ENCODE results near the gene ARMCX4.
"Not testable (repeated sequence)": the region's sequence is repeated elsewhere in the genome, so short reads cannot be mapped to it uniquely, and the experiment has no call there.

Gene ARMCX4

DNA sequence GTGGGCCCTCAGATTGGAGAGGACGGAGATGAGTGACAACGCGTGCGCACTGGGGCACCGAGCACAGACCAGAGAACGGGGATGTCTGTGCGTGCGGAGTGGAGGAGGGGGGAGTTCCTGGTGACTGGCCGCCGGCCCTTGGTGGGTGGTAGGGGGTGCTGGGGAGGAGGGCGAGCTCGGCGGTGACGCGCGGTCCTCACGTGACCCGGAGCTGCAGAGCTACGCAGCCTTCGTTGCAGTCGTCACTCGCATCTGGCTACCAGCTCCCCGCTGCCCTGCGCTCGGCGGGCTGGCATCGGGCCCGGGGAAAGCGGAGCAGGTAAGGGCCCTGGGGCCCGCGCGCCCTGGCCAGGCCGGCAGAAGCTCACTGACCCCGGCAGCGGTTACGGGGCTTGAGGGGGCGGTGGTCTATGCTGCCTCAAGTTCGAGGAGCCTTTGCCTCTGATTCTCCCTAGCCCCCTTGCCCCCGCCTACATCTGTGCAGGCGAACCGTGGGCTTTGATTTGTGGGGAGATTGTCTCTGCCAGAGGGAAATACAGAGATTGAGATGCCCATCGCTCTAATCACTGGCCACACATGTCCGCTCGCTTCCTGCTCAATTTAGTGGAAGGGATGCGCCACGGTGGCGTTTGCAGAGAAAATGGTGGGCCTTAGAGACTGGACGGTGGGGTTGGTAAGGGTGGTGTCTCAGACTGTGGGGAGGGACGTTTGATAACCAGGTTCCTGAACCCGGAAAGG is at the start of gene ARMCX4:
TSS of gene ARMCX4 (plus strand) at position 245 of the 738 bp plus-strand sequence. CDS start 3,134 bp downstream, outside the sequence.
- DNase-seq (ENCODE audit: low read depth), result no peak

DNA sequence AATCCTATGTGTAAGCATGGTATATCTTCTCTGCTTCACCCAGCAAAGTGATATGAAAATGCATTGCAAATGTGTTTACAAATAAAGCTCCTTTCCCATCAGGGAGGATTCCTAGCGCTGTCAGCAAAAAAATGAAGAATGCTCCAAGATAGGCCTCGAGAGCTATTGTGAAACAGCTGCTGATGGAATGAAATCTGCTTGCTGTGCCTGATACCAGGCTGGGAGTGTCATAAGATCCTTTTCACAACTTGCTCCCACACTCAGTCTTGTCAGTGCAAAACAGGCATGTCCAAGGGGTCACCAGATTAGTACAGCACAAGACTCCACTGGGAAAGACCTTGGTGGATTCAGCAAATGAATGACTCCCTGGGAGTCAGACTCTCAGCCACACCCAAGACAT is 43.2 kb upstream of the ARMCX4 start:
- DNase-seq (ENCODE audit: low read depth), result no peak

DNA sequence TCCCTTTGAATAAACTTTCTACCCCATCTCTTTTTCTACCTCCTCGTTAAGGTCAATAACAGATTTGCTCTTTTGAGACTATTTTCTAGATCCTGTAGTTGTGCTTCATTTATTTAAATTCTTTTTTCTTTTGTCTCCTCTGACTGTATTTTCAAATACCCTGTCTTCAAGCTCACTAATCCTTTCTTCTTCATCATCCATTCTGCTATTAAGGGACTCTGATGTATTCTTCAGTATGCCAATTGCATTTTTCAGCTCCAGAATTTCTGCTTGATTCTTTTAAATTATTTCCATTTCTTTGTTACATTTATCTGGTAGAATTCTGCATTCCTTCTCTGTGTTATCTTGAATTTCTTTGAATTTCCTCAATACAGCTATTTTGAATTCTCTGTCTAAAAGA is 36.0 kb upstream of the ARMCX4 start:
- DNase-seq (ENCODE audit: low read depth), result no peak

DNA sequence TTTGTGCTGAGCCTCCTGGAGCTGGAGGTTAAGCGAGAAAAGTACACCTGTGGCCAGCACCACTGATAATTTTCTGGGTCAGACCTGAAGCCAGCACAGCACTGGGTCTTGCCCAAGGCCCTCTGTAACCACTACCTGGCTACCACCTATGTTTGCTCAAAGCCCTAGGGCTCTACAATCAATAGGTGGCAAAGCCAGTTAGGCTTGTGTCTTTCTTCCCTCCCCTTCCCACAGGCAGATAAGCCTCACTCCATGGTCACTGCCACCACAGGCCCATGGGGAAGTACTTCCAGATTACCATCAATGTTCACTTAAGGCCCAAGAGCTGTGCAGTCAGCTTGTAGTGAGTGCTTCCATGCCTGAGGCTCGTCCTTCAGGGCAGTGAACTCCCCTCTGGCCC is 35.2 kb upstream of the ARMCX4 start:
- no peak for DNase-seq (ENCODE audit: low read depth)

DNA sequence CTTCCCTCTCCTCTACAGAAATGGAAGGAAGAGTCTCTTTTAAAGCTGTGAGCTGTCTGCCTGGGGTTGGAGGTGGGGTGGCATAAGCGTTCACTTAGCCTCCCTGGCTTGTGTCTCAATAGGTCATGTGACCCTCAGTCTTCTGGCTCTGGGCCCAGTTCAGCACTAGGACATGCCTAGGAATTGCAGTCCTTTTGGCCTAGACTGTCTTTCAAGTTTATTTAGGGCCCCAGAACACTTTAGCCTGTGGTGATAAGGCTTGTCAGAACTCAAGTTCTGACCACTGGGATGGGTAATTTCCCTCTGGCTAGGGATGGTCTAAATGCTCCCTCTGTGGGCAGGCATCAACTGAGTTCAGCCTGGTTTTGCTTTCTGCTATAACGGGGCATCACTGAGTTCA is 34.3 kb upstream of the ARMCX4 start:
- DNase-seq (ENCODE audit: low read depth), result no peak

DNA sequence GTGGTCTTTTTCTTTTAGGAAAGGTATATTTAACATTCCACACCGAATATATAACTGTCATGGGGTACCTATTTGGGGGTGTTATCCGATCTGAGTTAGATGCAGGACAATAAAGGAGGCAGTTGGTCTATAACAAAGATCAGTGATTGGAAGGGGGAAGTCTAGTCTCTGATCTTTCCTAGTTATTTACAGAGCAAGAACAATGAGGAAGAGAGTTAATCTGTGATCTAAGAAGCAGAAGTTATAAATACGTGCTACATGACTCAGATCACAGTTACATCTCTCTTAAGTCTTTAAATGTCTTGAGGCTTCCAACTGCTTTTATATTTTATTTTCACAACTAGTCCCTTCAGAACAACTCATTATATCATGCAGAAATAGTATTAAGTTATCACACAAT is 33.2 kb upstream of the ARMCX4 start:
- no peak for DNase-seq (ENCODE audit: low read depth)

DNA sequence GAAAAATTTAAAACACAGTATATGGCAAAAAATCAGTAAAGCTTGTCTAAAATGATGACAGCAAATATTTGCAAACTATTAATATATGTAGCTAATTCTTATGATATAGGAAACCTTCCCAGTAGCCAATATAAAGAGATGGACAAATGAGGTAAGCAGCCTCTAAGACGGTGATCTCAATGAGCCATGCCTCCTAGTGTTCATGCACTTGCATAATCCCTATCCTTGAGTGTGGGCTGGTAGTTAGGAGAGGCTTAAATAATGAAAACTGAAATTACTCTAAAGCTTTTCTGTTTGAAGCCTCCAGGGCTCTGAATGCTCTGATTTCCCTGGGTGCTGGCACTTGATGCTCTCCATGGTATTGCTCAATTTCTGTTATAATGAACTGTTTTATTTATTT is 24.6 kb upstream of the ARMCX4 start:
- DNase-seq (ENCODE audit: low read depth), result no peak

DNA sequence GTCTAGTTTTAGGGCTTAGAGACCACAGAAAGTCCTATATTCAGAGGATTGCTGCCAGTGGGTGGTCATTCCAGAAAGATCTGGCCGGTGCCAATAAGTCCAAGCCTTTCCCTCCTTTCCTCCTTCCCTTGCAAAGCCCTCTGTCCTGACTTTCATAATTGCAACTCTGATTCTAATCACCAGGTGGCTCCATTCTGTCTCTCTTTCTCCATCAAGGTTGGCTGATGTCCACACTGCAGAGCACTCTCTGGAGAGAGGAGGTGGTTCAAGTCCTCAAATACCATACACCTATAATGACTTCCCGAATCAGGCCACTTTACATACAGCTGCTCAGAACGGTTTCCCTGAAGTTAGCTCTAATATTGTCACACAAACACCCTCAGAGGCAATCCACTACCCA is 22.4 kb upstream of the ARMCX4 start:
- DNase-seq (ENCODE audit: low read depth), result no peak

DNA sequence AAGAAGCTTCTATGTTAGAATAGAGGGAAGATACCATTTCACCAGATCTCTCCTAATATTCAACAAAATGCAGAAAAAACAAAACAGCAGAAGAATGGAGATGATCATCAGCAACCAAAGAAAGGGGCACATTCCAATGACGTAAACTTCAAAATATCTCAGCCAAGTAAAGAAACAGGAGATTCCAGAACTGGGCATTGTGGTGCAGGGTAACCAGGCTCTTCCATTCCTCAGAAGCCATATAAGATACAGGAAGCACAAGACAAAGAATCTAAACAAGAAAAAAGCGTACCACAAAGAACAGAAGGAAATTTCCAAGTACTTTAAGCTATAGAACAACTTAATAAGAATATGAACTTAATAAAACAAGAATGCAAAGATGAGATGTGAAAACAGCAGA is 6.9 kb upstream of the ARMCX4 start:
- no peak for DNase-seq (ENCODE audit: low read depth)

DNA sequence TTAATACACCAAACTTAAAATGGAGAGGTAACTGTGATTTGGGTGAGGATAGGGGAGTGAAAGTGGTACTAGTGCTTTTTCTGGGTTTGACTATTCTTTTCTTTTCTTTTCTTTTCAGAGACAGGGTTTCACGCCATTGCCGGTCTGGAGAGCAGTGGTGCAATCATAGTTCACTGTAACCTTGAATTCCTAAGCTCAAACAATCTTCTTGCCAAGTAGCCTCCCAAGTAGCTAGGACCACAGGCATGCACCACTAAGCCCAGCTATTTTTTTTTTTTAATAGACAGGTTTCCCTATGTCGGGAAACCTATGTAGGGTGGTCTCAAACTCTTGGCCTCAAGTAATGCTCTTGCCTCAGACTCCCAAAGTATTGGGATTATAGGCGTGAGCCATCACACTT is 3.0 kb upstream of the ARMCX4 start:
- no peak for DNase-seq (ENCODE audit: low read depth)

DNA sequence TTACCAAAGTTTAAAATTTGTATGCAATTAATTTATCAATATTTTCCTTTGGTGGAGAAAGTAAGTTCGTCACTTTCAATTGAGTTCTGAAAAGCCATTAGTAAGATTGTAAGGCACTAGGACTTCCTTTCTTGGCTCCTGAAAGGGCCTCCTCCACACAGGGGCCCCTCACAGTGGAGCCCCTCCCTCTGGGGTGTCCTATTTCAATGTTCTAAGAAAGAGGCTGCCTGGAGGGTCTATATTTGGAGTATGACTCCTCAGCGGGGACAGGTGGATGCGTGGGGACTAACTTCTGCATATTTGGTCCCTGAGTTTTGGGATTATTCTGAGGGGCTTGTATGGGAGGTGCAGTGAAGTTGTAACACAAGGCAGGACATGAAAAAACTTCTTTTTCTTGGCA is 1.6 kb upstream of the ARMCX4 start:
- DNase-seq (ENCODE audit: low read depth), result no peak

DNA sequence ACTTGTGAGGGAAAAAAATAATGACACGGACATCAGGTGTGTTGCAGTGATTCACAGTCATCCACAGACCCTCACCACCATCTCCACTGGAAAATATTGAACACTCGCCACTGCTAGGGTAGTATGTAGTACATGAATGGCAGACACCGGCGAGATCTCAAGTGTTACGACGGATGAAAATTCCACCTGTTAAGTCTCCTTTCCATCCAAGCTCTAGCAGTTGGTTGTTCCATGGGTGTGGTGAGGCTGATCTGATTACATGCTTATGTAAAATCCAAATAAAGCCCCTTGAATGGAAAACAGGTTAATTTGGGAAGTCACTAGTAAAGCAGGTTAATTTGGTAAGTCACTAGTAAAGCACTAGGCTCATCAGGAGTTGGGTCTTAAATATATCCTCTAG is 1.1 kb upstream of the ARMCX4 start:
- no peak for DNase-seq (ENCODE audit: low read depth)

DNA sequence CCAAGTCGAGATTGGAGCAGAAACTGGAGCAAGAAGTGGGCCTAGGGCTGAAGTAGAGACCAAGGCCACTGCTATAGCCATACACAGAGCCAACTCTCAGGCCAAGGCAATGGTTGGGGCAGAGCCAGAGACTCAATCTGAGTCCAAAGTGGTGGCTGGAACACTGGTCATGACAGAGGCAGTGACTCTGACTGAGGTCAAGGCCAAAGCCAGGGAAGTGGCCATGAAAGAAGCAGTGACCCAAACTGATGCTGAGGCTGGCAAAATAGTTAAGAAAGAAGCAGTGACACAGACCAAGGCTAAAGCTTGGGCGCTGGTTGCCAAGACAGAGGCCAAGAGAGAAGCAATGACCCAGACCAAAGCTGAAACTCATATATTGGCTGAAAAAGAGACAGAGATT is 3.5 kb downstream of the ARMCX4 start:
- DNase-seq (ENCODE audit: low read depth), result no peak

DNA sequence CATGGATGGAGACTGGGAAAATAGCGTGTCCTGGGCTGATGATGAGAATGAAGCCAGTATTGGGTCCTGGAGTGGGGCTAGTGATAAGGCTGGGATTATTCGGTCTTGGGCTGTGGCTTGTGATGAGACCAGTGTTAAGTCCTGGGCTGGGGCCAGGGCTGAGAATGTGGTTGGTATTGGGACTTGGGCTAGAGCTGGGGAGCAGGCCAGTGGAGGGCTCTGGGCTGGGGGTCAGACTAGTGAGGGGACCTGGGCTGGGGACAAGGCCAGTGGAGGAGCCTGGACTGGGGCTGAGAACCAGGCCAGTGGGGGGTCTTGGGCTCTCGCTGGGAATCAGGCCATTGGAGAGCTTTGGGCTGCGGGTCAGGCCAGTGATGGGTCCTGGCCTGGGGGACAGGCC is 6.7 kb downstream of the ARMCX4 start:
- no peak for DNase-seq (ENCODE audit: low read depth)

DNA sequence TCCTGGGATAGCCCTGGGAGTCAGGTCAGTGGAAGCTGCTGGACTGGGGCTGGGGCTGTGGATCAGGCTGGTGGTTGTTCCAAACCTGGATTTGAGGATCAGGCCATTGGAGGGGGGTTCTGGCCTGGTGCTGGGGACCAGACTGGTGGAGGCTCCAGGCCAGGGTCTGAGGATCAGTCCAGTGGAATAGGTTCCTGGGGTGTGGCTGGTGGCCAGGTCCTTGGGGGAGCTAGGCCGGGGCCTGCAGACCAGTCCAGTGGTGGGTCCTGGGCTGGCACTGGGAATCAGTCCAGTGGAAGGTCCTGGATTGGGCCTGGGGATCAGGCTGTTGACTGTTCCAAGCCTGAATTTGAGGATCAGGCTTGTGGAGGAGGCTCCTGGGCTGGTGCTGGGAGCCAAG is 8.0 kb downstream of the ARMCX4 start:
- DNase-seq (ENCODE audit: low read depth), result no peak

DNA sequence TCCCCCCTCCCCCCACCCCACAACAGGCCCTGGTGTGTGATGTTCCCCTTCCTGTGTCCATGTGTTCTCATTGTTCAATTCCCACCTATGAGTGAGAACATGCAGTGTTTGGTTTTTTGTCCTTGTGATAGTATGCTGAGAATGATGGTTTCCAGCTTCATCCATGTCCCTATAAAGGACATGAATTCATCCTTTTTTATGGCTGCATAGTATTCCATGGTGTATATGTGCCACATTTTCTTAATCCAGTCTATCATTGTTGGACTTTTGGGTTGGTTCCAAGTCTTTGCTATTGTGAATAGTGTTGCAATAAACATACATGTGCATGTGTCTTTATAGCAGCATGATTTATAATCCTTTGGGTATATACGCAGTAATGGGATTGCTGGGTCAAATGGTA is 17.7 kb downstream of the ARMCX4 start:
- not testable (repeated sequence) for DNase-seq (ENCODE audit: low read depth)

DNA sequence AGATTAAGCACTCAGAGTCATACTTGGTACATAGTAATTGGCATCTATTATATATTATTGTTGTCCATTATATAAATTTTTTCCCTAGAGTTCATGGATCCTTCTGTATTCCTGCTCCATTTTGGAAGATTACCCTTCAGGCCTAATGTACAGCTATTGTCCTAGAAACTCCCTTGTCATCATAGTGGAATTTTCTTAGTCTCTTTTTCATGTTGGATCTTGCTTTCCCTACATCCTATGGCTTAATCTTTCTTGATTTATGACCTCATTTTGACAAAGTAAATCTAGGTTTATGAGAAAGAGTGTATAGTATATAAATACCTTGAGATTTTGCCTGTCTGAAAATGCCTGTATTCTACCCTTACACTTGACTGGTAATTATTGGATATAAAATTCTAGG is 22.1 kb downstream of the ARMCX4 start:
- no peak for DNase-seq (ENCODE audit: low read depth)

DNA sequence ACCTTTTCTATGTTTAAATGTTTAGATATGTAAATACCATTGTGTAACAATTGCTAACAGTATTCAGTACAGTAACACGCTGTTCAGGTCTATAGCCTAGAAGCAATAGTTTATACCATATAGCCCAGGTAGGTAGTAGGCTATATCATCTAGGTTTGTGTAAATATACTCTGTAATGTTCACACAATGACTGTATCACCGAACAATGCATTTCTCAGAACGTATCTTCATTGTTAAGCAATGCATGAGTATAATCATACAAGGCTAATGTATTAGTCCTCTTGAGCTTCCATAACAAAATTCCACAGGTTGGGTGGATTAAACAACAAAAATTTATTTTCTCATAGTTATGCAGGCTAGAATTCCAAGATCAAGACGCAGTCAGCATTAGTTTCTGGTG is 22.7 kb downstream of the ARMCX4 start:
- no peak for DNase-seq (ENCODE audit: low read depth)

DNA sequence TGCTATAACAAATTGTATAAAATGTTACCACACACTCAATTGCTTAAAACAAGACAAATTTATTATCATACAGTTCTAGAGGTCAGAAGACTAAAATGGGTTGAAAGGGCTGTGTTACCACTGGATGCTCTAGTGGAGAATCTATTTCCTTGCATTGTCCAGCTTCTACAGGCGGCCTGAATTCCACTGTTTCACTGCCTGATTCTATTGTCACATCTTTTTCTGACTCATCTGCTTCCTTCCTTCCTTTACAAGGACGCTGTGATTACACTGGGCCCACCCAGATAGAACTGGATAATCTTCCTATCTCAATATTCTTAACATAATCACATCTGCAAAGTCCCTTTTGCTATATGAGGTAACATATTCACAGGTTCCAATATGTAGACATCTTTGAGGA is 45.7 kb downstream of the ARMCX4 start:
- no peak for DNase-seq (ENCODE audit: low read depth)

Data from HS-5 (cell line).